GM19043 (cell line): ENCODE measurements around the gene DNAJB2.
"Not testable (repeated sequence)": the region's sequence is repeated elsewhere in the genome, so short reads cannot be mapped to it uniquely, and the experiment has no call there.

Experiments used
- ATAC-seq: cut with Tn5 transposase; IDR thresholded peaks from one replicate; pipeline ENCODE4 v1.9.1; 2021; ENCODE audit warnings: low read depth; ENCODE audit not compliant: unreplicated experiment

The DNAJB2 gene

DNA sequence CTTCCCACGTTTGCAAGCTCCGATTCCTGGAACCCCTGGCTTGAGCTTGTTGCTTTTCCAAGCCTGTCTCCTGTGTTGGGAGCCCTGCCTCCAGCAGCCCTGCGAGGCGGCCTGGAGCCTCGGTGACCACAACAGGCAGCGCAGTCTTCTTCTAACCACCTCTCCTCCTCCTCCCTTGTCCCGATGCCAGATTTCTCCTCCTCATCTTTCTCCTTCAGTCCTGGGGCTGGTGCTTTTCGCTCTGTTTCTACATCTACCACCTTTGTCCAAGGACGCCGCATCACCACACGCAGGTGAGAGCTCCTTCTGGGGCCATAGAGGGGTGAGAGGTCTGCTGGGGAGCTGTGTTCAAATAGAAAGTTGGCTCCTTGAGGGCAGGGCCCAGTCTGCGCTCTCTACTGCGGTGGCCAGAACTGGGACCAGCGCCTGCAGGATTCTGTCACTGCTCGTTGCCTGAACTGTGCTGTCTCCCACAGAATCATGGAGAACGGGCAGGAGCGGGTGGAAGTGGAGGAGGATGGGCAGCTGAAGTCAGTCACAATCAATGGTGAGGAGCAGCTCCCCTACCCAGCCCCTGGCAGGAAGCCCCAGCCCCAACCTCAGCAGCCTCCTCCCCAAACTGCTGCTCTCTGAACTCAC is 3.9 kb downstream of the DNAJB2 start:
- no peak for ATAC-seq

DNA sequence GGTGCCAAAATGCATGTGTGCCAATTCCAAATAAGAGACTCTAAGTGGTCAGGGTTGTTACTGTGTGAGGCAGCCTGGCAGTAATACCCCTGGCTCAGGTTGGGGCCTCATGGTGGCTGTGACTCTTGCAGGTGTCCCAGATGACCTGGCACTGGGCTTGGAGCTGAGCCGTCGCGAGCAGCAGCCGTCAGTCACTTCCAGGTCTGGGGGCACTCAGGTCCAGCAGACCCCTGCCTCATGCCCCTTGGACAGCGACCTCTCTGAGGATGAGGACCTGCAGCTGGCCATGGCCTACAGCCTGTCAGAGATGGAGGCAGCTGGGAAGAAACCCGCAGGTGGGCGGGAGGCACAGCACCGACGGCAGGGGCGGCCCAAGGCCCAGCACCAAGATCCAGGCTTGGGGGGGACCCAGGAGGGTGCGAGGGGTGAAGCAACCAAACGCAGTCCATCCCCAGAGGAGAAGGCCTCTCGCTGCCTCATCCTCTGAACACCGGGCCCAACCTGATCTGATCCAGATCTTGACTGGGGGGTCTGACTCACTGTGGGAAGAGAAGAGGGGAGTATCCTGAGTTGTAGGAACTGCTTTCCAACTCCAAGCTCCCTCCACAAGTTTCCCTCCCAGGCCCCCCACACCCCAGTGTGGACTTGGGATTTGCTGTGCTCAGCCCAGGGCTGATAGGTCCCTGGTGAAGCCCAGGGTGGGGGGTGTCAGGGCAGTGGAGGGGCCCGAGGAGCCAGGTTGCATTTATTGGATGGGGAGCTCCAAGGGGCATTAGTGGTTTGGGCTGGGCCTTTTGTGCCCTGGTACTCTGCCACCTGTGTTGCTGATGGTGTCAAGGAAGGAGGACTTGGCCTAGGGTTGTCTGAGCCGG is 5.6 kb downstream of the DNAJB2 start:
- ATAC-seq: no peak

DNA sequence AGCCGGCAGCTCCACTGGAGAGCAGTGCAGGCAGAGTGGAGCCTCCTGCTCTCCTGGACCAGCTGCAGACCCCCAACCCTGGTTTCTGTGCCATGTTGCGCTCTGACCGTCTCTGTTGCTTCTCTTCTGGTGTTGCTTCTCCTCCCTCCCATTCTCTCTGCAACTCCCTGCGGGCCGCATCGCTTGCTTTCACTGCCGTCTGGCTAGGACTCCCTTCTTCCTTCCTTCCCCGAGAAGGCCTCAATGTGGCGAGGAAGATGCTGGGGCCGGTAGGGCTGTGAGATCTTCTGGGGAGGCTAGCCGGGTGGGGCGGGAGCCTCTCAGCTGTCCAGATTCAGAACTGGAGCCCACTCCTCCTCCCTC is 6.2 kb downstream of the DNAJB2 start:
- ATAC-seq: no peak

DNA sequence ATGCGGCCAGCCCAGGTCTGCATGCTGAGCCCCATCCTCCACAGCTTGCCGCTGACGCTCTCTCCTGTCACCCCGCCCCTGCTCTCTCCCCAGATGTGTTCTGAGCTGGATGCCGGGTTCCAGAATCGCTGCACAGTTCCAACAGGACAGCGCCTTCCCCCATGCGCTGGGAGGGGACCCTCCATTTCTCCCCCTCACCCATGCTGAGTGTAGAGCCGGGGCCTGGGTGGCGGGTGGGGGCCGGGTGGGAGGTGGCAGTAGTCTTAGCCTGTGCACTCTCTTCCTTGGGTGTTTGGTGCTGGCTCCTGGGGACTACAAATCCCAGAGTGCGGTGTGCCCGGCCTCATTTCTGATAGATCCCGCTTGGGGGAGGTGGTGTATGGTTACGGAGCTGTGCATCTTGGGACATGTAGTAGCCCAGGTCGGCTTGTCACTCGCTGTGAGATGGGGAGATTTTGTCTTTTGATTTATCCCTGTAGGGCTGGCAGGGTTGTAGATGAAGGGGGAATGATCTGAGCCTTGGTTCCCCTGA is 6.8 kb downstream of the DNAJB2 start:
- no peak for ATAC-seq

DNA sequence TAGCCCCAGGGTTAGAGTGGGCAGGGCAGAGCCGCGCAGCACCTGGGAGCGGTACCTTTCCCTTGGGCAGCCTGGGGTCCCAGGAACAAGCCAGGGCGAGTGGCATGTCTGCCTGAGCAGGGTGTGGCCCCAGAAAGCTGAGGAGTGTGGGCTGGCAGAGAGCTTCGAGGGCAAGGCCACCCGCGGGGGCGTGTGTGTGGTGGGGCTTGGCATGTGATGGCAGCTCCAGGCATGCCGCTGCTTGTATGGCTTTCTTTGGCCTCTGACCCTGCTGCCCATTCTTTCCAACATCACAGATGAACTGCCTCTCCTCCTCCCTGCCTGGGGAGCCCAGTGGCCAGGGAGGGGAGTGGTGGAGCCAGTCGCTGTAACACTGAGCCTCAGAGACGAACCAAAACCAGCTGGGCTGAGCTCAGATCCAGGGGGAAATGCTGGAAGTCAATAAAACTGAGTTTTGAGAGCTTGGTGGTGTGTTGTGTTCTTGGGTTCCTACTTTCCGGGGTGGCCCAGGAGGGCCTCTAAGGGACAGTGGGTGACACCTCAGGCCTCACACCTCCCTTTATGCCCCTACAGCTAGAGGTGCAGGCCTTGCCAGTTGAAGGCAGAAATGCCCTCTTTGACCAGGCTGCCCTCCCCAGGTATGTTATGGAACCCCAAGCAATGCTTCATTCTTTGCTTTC is 7.4 kb downstream of the DNAJB2 start:
- no peak for ATAC-seq

DNA sequence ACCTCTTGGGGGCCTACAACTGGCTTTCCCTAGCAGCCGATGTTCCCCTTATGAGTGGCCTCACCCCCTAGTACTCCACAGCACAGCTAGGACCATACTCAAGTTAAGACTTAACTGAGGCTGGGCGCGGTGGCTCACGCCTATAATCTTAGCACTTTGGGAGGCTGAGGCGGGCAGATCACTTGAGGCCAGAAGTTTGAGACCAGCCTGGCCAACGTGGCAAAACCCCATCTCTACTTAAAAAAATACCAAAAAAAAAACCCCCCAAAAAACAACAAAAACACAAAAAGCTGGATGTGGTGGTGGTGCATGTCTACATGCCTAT is 7.9 kb downstream of the DNAJB2 start:
- ATAC-seq: not testable (repeated sequence)

DNA sequence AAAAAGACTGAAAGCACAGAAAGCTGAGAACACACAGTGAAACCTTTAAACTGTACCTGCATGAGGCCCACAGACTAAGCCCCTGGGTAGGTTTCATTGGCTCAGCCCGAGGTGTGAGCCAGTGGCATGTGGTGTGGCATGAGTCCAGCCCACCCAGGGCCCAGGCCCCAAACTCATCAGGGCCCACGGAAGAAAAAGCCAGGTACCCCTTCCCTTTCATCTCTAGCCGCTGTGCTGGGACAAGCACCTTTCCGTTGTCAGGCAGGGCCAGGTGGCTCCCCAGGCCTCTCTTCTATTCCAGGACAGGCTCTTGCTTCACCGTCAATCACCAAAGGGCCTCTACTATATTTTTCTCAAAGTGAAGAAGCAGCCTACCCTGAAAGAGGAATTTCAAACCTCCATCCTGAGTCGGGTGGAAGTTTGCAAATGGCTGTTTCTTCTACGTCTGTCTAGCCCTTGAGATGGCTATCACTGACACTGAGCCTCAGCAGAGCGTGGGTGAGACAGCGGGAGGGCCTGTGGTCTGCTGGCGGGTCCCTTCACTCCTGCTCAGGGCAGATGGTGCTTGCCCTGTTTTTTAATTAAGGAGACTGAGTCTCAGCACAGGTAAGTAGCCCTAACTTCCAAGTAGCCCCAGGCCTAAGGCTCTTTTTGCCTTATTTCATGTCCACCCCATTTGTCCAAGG is 8.6 kb downstream of the DNAJB2 start:
- no peak for ATAC-seq

DNA sequence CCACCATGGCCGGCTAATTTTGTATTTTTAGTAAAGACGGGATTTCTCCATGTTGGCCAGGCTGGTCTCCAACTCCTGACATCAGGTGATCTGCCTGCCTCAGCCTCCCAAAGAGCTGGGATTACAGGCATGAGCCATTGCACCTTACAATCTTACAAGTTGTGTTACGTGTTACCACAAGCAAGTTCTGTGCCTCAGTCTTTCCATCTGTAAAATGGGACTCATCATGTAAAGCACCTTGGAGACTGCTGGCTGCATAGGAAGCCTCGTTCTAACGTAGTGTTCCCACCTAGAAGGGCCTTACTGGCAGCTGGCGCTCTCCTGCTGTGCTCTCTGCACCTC is 10.0 kb downstream of the DNAJB2 start:
- no peak for ATAC-seq

DNA sequence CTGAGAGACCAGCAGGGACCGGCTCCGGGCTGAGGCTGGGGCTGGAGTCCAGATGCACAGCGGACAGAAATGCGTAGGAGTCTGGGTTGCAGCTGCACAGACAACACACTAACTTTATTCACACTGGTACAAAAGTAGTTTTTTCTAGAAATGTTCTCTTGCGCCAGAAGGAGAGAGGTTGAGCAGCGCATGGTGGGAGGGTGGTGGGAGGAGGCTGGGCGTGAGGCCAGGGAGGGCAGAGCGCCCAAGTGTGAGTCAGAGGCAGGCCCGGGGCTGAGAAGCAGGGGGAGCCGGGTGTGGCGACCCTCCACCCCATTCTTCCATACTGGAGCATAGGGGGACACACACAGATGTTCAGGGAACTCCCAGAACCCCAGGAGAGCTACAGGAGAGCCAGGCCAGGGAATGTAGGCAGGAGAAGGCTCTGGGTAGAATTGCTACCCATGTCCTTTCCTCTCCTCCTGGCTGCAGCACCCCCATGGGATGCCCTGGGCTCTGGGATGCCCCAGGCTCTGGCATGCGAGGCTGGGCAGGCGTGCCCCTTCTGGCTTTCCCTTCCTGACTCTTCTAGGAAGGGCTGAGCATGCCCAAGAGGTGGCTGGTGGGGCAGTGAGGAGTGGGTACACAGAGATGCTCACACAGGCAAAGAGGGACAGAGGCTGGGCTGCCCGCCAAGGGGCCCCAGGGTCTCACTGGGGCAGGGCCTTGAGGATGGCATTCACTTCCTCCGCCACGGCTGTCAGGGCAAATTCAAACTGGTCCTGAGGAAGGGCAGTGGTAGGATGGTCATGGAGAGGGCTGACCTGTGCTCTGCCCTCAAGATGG is 10.6 kb downstream of the DNAJB2 start:
- ATAC-seq: no peak

DNA sequence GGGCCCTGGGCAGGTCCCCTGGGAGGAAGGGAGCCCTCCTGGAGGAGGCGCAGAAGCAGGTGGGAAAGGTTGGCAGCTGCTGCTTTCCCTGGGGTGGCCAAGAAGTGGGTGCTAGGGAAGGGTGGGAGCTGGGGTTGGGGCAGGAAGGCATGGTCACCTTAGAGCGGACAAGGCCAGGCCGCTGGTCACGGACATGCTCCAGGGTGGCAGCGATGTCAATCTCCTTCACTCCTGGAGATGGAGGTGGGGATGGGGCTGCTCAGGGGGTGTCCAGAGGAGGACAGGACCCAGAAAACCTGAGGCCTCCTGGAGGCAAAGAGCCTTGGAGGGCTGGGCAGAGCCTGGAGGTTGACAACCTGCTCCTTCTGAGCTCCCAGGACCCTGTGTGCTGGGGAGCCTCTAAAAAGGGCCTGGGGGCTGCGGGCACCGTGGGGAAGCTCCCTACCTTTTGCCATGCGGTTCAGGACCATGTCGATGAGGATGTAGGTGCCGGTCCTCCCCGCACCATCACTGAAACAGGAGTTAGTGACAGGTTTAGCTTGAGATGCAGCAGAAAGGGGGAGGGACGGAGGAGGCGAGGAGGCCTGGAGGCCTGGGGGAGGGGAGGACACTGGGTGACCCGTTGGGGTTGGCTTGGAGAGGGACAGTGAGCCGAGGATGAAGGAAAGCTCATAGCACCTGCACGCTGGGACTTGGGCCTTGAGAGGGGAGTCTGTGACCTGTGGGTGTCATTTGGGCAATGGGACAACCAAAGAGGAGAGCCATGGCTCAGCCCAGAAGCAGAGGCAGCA is 11.4 kb downstream of the DNAJB2 start:
- ATAC-seq: no peak

DNA sequence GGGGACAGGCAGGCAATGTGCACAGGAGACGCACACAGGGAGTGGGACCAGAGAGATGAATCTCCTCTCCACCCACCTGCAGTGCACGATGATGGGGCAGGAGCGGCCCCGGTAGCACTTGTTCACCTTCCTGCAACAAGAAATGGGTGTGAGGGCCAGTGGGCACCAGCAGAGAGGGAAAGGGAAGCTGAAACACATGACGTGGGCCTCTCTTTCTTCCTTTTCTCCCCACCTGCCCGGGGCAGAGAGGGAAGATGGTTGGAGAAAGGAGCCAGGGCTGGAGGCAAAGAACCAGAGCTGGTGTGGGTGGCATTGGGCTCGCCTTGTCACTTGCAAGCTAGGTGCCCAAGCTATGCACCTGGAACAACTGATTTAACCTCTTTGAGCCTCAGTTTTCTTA is 12.2 kb downstream of the DNAJB2 start:
- no peak for ATAC-seq

DNA sequence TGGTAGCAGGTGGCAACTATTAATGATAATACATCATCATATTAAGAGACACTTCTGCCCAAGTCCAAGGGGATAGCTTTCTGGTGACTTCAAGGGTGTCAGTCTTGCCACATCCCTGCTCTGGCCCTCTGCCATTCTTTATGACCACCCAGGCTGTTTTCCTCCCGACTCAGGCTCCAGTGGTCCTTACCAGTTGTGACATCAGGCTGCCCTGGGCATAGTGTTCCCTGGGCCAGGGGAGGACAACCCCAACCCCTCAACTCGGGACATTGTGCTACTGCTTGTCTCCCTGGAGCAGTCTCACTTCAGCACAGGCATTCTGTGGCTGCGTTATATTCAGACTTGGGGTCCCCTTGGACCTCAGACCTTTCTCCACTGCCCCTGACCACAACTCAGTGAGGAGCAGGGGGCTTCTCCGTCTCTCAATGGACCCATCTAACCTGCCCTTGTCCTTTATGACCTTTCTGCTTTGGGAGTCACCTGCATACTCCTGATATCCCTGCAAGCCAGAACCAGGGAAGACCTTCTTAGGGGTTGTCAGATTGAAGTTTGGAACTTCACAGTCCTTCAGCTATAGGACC is 12.8 kb downstream of the DNAJB2 start:
- no peak for ATAC-seq

DNA sequence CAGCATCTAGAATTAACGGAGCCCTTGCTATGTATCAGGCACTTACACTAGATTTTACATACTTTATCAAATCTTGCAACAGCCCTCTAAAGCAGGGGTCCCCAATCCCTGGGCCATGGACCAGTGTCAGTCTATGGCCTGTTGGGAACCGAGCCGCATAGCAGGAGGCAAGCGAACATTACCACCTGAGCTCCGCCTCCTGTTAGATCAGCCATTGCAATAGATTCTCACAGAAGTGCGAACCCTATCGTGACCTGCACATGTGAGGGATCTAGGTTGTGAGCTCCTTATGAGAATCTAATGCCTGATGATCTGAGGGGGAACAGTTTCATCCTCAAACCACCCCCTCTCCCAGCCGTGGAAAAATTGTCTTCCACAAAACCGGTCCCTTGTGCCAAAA is 13.4 kb downstream of the DNAJB2 start:
- no peak for ATAC-seq

DNA sequence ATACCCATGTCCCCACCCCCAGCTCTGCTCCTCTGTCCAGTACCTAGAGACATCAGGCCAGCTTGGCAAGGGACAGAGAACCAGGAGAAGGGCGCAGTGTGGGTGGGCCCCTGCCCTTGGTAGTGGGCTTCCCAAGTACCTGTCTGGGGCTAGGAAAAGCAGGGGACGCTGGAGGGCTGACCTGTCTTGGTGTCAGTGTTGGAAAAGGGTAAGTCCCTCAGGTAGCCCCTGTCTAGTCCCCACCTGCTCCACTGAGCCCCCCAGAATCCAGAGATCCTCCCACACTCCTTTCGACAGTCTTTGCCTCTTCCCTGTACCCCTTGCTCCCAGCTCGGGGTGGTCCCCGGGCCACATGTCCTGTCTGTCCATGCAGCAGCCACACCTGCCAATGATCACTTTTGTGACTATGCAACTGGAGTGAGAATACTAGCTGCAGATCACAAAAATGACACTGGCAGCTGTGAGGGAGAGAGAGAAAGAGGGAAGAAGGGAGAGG is 14.6 kb downstream of the DNAJB2 start:
- no peak for ATAC-seq

DNA sequence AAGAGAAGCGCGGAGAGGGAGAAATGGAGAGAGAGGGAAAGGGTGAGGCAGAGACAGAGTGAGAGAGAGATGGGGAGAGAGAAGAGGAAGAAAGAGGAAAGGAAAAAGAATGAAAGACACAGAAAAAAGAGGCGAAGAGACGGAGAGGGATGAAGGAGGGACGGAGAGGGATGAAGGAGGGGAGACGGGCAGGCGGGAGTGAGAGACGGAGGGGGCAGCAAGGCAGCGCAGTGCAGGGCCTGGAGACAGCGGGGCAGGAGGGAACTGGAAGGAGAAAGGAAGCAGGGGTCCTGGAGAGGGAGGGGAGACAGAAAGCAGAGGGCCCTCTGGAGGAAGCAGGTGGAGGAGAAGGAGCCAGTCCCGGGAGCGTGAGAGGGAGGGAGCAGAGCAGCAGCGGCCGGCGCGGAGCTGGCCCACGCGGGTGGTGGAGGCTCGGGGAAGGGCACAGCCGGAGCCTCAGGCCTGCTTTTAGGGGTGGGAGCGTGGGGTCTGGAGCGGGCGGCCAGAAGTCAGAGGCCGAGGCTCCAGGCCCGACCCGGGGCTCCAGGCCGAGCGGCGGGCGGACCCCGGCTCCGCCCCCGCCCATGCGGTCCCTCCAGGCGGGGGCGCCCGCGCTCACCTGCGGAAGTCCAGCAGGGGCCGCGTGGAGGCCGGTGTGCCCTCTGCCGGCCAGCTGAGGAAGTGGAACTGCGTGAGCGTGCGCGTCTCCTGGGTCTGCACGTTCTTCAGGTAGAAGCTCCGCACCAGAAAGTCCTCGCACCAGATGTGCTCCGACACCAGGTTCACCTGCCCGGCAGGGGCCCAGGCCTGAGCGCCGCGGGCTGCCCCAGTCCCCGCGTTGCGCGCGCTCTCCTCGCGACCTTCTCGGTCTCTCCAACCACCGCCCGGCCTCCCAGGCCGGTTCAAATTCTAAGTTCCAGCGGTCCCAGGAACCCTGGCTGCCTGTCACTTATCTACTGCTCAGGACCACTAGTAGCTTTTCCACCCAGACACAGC is 15.5 kb downstream of the DNAJB2 start:
- ATAC-seq: peak; percentile 83

DNA sequence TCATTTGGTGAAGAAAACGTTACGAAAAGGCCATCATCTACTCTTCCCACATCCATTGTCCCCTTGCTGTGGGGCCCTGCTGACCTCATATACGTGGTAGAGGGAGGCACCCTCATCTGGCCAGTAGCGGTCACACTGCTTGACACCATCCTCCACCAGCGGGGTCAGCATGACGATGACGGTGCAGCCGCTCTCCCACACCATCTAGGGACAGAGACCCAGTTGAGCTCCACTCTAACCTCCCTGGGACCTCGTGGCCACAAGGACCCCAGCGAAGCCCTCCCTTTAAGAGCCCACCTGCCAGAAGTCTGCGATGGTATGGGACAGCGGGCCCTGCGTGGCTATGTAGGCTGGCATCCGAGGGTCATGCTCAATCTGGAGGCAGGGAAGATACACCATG is 17.0 kb downstream of the DNAJB2 start:
- ATAC-seq: no peak

DNA sequence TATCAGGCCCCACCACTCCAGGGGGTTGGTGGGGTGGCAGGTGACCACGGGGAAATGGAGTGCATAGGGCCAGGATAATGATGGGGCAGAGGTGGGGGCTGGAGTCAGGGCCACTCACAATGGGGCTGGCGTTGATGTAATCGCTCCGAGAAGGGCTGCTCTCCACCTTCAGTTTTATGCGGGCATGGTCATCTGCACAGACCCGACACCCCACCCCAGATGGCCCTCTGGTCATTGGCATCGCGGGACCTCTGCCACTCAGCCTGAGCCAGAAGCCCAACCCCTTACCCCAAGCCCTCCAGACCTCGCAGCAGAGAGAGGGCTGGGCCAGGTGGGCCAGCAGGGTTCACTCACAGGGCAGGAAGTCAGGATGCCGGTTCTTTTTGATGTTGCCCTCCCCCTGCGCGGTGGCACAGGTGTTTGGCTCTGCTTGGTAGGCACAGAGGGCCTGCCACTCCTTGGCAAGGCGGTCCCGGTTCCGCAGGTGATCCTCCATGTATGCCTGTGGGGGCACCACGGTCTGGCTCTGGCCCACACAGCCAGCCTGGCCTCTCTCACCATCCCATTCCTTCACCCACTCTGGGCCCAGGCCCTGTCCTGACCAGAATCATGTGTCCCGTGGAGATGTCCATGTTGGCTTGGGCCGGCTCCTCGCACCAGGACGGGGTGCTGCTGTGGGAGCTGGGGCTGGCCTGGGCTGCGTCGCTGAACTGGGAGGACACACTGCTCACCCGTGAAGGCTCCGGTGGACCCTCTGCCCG is 17.6 kb downstream of the DNAJB2 start:
- ATAC-seq: no peak
